HL-60 (cell line): ENCODE measurements around the gene ATXN3L.

Experiments
- DNase-seq, 2 experiments: peaks; one replicate each; pipeline ENCODE4 v3.0.0-alpha.2; 2010 to 2020; ENCODE audit warnings: low read depth in 1 of 2, low spot score in 1 of 2
- H3K27ac ChIP-seq: fragments of 250-450 bp; sonication (Bioruptor Pico); replicated peaks from 2 replicates; pipeline ENCODE4 v1.5.1; 2020; ENCODE audit warnings: mild to moderate bottlenecking, moderate library complexity
- H3K27me3 ChIP-seq: fragments of 250-450 bp; sonication (Bioruptor Pico); 2 replicates; pipeline ENCODE4 v1.5.1; 2021; ENCODE audit warnings: mild to moderate bottlenecking, moderate library complexity; ENCODE audit not compliant: insufficient read depth, poor library complexity, severe bottlenecking
- H3K4me3 ChIP-seq: replicated peaks from 2 replicates; pipeline ENCODE4 v1.5.1; 2011; ENCODE audit warnings: mild to moderate bottlenecking, control low read depth, low read length; ENCODE audit not compliant: insufficient read depth
- GABPA ChIP-seq: IDR thresholded peaks from 2 replicates; pipeline ENCODE4 v1.6.1; 2012; ENCODE audit warnings: low read depth
- POLR2AphosphoS5 ChIP-seq: IDR thresholded peaks from 2 replicates; pipeline ENCODE4 v1.6.1; 2012; ENCODE audit warnings: low read depth
- SPI1 ChIP-seq: IDR thresholded peaks from 2 replicates; pipeline ENCODE4 v1.6.1; 2012; ENCODE audit warnings: low read depth, mild to moderate bottlenecking, borderline replicate concordance
- long read RNA-seq: library from polyadenylated mRNA; unstranded; transcript quantifications from one replicate; pipeline ENCODE4 v2.0.0, GENCODE V29; 2020
- TF ChIP-seq, protein P1 (sequence below): IDR thresholded peaks from one replicate; pipeline ENCODE4 v1.5.1; 2011; ENCODE audit warnings: low read length, control low read depth, inconsistent platforms; ENCODE audit not compliant: insufficient read depth
- TF ChIP-seq, protein P2 (sequence below): IDR thresholded peaks from 2 replicates; pipeline ENCODE4 v1.6.1; 2012; ENCODE audit warnings: low read depth; ENCODE audit not compliant: insufficient replicate concordance

ATXN3L gene
- long read RNA-seq: 0 reads

DNA sequence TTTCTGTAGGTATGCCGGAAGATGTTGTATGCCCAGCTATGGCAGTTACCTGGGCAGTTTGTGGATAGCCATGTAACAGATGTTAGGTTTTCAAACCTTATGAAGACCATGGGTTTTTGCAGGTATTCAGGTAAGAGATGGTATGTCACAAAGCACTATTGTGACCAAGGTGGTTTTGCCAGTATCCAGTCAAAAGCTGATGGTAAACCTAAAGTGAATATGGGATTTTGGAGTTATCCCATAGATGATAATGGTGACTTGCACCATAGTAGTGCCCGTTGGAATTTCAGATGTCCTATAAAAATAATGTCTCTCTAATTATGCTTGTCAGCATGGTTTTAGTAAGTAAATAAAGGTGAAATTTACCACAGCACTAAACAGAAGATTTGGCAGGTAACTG is at the start of gene ATXN3L:
Gene ATXN3L (minus strand): TSS at position 101 of the 400 bp plus-strand sequence. CDS start 119 bp downstream, outside the sequence.
- Histone ChIP-seq H3K27ac (no peak within 1 kb of the TSS), H3K27me3 (no peaks in the 10 kb centered on the region), H3K4me3 (no peak within 1 kb of the TSS)
- DNase-seq: no peak
- TF ChIP-seq POLR2AphosphoS5 (no peak), GABPA (no peak), SPI1 (no peak)
- TF ChIP-seq, protein P1, sequence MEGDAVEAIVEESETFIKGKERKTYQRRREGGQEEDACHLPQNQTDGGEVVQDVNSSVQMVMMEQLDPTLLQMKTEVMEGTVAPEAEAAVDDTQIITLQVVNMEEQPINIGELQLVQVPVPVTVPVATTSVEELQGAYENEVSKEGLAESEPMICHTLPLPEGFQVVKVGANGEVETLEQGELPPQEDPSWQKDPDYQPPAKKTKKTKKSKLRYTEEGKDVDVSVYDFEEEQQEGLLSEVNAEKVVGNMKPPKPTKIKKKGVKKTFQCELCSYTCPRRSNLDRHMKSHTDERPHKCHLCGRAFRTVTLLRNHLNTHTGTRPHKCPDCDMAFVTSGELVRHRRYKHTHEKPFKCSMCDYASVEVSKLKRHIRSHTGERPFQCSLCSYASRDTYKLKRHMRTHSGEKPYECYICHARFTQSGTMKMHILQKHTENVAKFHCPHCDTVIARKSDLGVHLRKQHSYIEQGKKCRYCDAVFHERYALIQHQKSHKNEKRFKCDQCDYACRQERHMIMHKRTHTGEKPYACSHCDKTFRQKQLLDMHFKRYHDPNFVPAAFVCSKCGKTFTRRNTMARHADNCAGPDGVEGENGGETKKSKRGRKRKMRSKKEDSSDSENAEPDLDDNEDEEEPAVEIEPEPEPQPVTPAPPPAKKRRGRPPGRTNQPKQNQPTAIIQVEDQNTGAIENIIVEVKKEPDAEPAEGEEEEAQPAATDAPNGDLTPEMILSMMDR: no peak
- TF ChIP-seq, protein P2, sequence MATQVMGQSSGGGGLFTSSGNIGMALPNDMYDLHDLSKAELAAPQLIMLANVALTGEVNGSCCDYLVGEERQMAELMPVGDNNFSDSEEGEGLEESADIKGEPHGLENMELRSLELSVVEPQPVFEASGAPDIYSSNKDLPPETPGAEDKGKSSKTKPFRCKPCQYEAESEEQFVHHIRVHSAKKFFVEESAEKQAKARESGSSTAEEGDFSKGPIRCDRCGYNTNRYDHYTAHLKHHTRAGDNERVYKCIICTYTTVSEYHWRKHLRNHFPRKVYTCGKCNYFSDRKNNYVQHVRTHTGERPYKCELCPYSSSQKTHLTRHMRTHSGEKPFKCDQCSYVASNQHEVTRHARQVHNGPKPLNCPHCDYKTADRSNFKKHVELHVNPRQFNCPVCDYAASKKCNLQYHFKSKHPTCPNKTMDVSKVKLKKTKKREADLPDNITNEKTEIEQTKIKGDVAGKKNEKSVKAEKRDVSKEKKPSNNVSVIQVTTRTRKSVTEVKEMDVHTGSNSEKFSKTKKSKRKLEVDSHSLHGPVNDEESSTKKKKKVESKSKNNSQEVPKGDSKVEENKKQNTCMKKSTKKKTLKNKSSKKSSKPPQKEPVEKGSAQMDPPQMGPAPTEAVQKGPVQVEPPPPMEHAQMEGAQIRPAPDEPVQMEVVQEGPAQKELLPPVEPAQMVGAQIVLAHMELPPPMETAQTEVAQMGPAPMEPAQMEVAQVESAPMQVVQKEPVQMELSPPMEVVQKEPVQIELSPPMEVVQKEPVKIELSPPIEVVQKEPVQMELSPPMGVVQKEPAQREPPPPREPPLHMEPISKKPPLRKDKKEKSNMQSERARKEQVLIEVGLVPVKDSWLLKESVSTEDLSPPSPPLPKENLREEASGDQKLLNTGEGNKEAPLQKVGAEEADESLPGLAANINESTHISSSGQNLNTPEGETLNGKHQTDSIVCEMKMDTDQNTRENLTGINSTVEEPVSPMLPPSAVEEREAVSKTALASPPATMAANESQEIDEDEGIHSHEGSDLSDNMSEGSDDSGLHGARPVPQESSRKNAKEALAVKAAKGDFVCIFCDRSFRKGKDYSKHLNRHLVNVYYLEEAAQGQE: no peak

- peaks cover 2% of the 10 kb centered on the region for H3K27me3 ChIP-seq
- DNase-seq: no peak
- TF ChIP-seq POLR2AphosphoS5 (no peak), SPI1 (no peak), GABPA (no peak)
- TF ChIP-seq, protein P2: no peak
- TF ChIP-seq, protein P1: no peak
- no peak overlapping the region for H3K27ac ChIP-seq
- no peak overlapping the region for H3K4me3 ChIP-seq
Measured at GRCh38 chrX:13369256-13370030, 49.6 kb upstream of the ATXN3L start.

GRCh38 chrX:13367950-13368349 is 48.1 kb upstream of the ATXN3L start:
- peaks cover 2% of the 10 kb centered on the region for H3K27me3 ChIP-seq
- H3K4me3 ChIP-seq: no peak overlapping the region
- TF ChIP-seq, protein P1: no peak
- TF ChIP-seq, protein P2: no peak

More at GRCh38 chrX:13367950-13368349, 48.1 kb upstream of the ATXN3L start:
- DNase-seq: no peak
- H3K27ac ChIP-seq: no peak overlapping the region
